H9 (cell line): ENCODE results near the gene ZSCAN9. TPM values are rescaled to one million over a fixed set of nuclear protein-coding genes. Genes with fewer than 3 reads are reported as not detected.

ENCODE experiments used
- DNase-seq: peaks from one replicate; pipeline ENCODE4 v3.0.0-alpha.2; 2017
- H2AFZ ChIP-seq: one replicate; pipeline ENCODE4 v1.6.1; 2013; ENCODE audit warnings: mild to moderate bottlenecking, low read length, control low read depth, moderate library complexity
- H2AK5ac ChIP-seq: 2 replicates; pipeline ENCODE4 v1.6.1; 2013; ENCODE audit warnings: low read length, control low read depth, mixed read lengths; ENCODE audit not compliant: insufficient read length
- H2BK120ac ChIP-seq: one replicate; pipeline ENCODE4 v1.6.1; 2013; ENCODE audit warnings: low read depth, mild to moderate bottlenecking, low read length, control low read depth, inconsistent platforms; ENCODE audit not compliant: poor library complexity, severe bottlenecking
- H2BK12ac ChIP-seq: 2 replicates; pipeline ENCODE4 v1.6.1; 2013; ENCODE audit warnings: low read length, control low read depth, mixed read lengths, low read depth; ENCODE audit not compliant: insufficient read length
- H2BK15ac ChIP-seq: 2 replicates; pipeline ENCODE4 v1.6.1; 2013; ENCODE audit warnings: low read depth, low read length, control low read depth
- H2BK20ac ChIP-seq: one replicate; pipeline ENCODE4 v1.6.1; 2013; ENCODE audit warnings: low read depth, mild to moderate bottlenecking, low read length, control low read depth, inconsistent platforms; ENCODE audit not compliant: poor library complexity, severe bottlenecking
- H2BK5ac ChIP-seq: 2 replicates; pipeline ENCODE4 v1.6.1; 2013; ENCODE audit warnings: low read length, control low read depth, mixed read lengths; ENCODE audit not compliant: insufficient read length
- H3K14ac ChIP-seq: 2 replicates; pipeline ENCODE4 v1.6.1; 2013; ENCODE audit warnings: low read length, control low read depth; ENCODE audit not compliant: insufficient read depth
- H3K18ac ChIP-seq: 2 replicates; pipeline ENCODE4 v1.6.1; 2013; ENCODE audit warnings: low read depth, mild to moderate bottlenecking, mixed read lengths, low read length, control low read depth; ENCODE audit not compliant: insufficient read length
- H3K23ac ChIP-seq: 2 replicates; pipeline ENCODE4 v1.6.1; 2013; ENCODE audit warnings: low read length, control low read depth, mixed read lengths, low read depth; ENCODE audit not compliant: insufficient read length
- H3K23me2 ChIP-seq: 2 replicates; pipeline ENCODE4 v1.6.1; 2013; ENCODE audit warnings: low read depth, mild to moderate bottlenecking, mixed read lengths, low read length, control low read depth; ENCODE audit not compliant: insufficient read length, poor library complexity, severe bottlenecking
- H3K27ac ChIP-seq: 2 replicates; pipeline ENCODE4 v1.5.1; 2013; ENCODE audit warnings: low read length, control low read depth, mixed read lengths, low read depth; ENCODE audit not compliant: insufficient read length
- H3K27me3 ChIP-seq: 2 replicates; pipeline ENCODE4 v1.6.1; 2013; ENCODE audit warnings: low read length, control low read depth, inconsistent platforms; ENCODE audit not compliant: insufficient read depth
- H3K4ac ChIP-seq: 2 replicates; pipeline ENCODE4 v1.6.1; 2013; ENCODE audit warnings: low read depth, mild to moderate bottlenecking, control low read depth, inconsistent platforms, low read length, moderate library complexity
- H3K4me1 ChIP-seq: 2 replicates; pipeline ENCODE4 v1.6.1; 2013; ENCODE audit warnings: low read length, control low read depth, inconsistent platforms; ENCODE audit not compliant: insufficient read depth
- H3K4me2 ChIP-seq: 2 replicates; pipeline ENCODE4 v1.6.1; 2013; ENCODE audit warnings: low read length, control low read depth, mixed read lengths; ENCODE audit not compliant: insufficient read length, insufficient read depth
- H3K56ac ChIP-seq: 2 replicates; pipeline ENCODE4 v1.6.1; 2013; ENCODE audit warnings: low read depth, mild to moderate bottlenecking, mixed read lengths, low read length, control low read depth; ENCODE audit not compliant: insufficient read length
- H3K79me1 ChIP-seq: 2 replicates; pipeline ENCODE4 v1.6.1; 2013; ENCODE audit warnings: low read depth, mild to moderate bottlenecking, moderate library complexity, low read length, control low read depth, inconsistent platforms; ENCODE audit not compliant: insufficient read depth, poor library complexity, severe bottlenecking
- H3K79me2 ChIP-seq: 2 replicates; pipeline ENCODE4 v1.6.1; 2013; ENCODE audit warnings: low read length, control low read depth, inconsistent platforms; ENCODE audit not compliant: insufficient read depth
- H3K9ac ChIP-seq: 2 replicates; pipeline ENCODE4 v1.6.1; 2013; ENCODE audit warnings: low read length, control low read depth, mixed read lengths; ENCODE audit not compliant: insufficient read length; ENCODE audit errors: extremely low read depth
- H3K9me3 ChIP-seq: one replicate; pipeline ENCODE4 v1.6.1; 2013; ENCODE audit warnings: low read depth, low read length, inconsistent platforms; ENCODE audit not compliant: control insufficient read depth
- H3T11ph ChIP-seq: one replicate; pipeline ENCODE4 v1.6.1; 2013; ENCODE audit warnings: mild to moderate bottlenecking, low read length, control low read depth, inconsistent platforms
- H4K20me1 ChIP-seq: one replicate; pipeline ENCODE4 v1.6.1; 2013; ENCODE audit not compliant: control insufficient read depth, insufficient read length, insufficient read depth
- H4K5ac ChIP-seq: 2 replicates; pipeline ENCODE4 v1.6.1; 2013; ENCODE audit warnings: low read depth, mild to moderate bottlenecking, mixed read lengths, low read length, control low read depth; ENCODE audit not compliant: insufficient read length
- H4K8ac ChIP-seq: replicated peaks from 2 replicates; pipeline ENCODE4 v1.6.1; 2013; ENCODE audit warnings: low read length, control low read depth, mixed read lengths, low read depth; ENCODE audit not compliant: insufficient read length
- H4K91ac ChIP-seq: 2 replicates; pipeline ENCODE4 v1.6.1; 2013; ENCODE audit warnings: low read depth, mild to moderate bottlenecking, moderate library complexity, mixed read lengths, low read length, control low read depth; ENCODE audit not compliant: insufficient read length
- H3K27ac Mint-ChIP-seq, 3 experiments: 2 replicates in 2 of 3; 3 replicates in 1 of 3; pipeline ENCODE4 v1.8.0; 2020 to 2021; ENCODE audit warnings: mixed read lengths in 3 of 3, mild to moderate bottlenecking in 1 of 3, moderate library complexity in 1 of 3
- H3K27me3 Mint-ChIP-seq: 2 replicates; pipeline ENCODE4 v1.8.0; 2021; ENCODE audit warnings: low read depth, mild to moderate bottlenecking, moderate library complexity, mixed read lengths
- H3K36me3 Mint-ChIP-seq, 3 experiments: 2 replicates in 2 of 3; 3 replicates in 1 of 3; pipeline ENCODE4 v1.8.0; 2020 to 2021; ENCODE audit warnings: low read depth in 3 of 3, mixed read lengths in 3 of 3; ENCODE audit not compliant: insufficient read depth in 1 of 3
- H3K4me1 Mint-ChIP-seq, 2 experiments: 2 replicates each; pipeline ENCODE4 v1.8.0; 2020; ENCODE audit warnings: mixed read lengths in 2 of 2
- H3K4me3 Mint-ChIP-seq, 2 experiments: 2 replicates in 1 of 2; 3 replicates in 1 of 2; pipeline ENCODE4 v1.8.0; 2020 to 2021; ENCODE audit warnings: mild to moderate bottlenecking in 2 of 2, mixed read lengths in 2 of 2, moderate library complexity in 1 of 2
- H3K9me3 Mint-ChIP-seq, 2 experiments: 2 replicates in 1 of 2; 3 replicates in 1 of 2; pipeline ENCODE4 v1.8.0; 2020; ENCODE audit warnings: mild to moderate bottlenecking in 2 of 2, mixed read lengths in 2 of 2, moderate library complexity in 1 of 2
- CTCF ChIP-seq: fragments of 200-600 bp; sonication (generic); conservative IDR thresholded peaks from 3 replicates; pipeline ENCODE4 v1.8.0; 2021; ENCODE audit warnings: antibody characterized with exemption, mild to moderate bottlenecking
- WGBS: extraction: QIAGEN DNeasy Blood & Tissue Kit; methylation state at CpG from one replicate; pipeline ENCODE4 v1.1.7; 2013; ENCODE audit warnings: missing lambda C conversion rate, low lambda C conversion rate, mixed read lengths; ENCODE audit not compliant: insufficient read length; ENCODE audit errors: extremely low coverage; 5-methylcytosine and 5-hydroxymethylcytosine counted together
- total RNA-seq: library from RNA; stranded (reverse); gene quantifications from 2 replicates; pipeline ENCODE4 v1.2.1, GENCODE V29; 2021

Gene ZSCAN9
- total RNA-seq, 1 experiment from 2014 or later, result 11.5 TPM

GRCh38 chr6:28277746-28278145, 52.7 kb downstream of the ZSCAN9 start:
- peaks cover 10 to 32% (median 32%) of the 10 kb centered on the region in 3 experiments; a peak in 6 of 7 replicates for H3K36me3 Mint-ChIP-seq
- Histone ChIP-seq H2BK15ac (no peak overlapping the region), H2AFZ (no peak overlapping the region), H3K4ac (no peak overlapping the region), H2BK5ac (no peak overlapping the region), H3T11ph (no peak overlapping the region), H4K20me1 (no peaks in the 10 kb centered on the region), H3K23me2 (peaks cover 4% of the 10 kb centered on the region), H3K79me2 (no peaks in the 10 kb centered on the region), H3K23ac (no peak overlapping the region), H3K4me2 (no peak overlapping the region), H4K91ac (no peak overlapping the region), H4K8ac (no peak overlapping the region), H2AK5ac (no peak overlapping the region), H3K18ac (no peak overlapping the region), H3K4me1 (no peaks in the 10 kb centered on the region), H3K14ac (no peak overlapping the region), H2BK20ac (no peak overlapping the region), H3K79me1 (no peaks in the 10 kb centered on the region), H2BK12ac (no peak overlapping the region), H3K9me3 (no peaks in the 10 kb centered on the region), H3K9ac (no peak overlapping the region), H4K5ac (no peak overlapping the region), H2BK120ac (no peak overlapping the region), H3K56ac (no peak overlapping the region), H3K27me3 (no peaks in the 10 kb centered on the region), H3K27ac (no peak overlapping the region)
- H3K4me1 Mint-ChIP-seq, result peaks cover 9% of the 10 kb centered on the region in 2 experiments
- TF ChIP-seq CTCF, result no peak
- no CpG with 5 or more reads among the region's 3 CpGs for WGBS
- DNase-seq, result no peak
- no peak overlapping the region for H3K27ac Mint-ChIP-seq
- peaks cover 1% of the 10 kb centered on the region; the same call in 1 of the 2 replicates for H3K27me3 Mint-ChIP-seq
- no peak overlapping the region for H3K4me3 Mint-ChIP-seq
- H3K9me3 Mint-ChIP-seq, result no peaks in the 10 kb centered on the region
